ENCODE data around the gene MYOCOS.

- TF ChIP-seq CTCF (IDR thresholded peaks at IDR 0.05) (no peak), POLR2A (IDR thresholded peaks at IDR 0.05) (no peak)
These were observed 26.7 kb upstream of the MYOCOS start for GRCh38 chr1:171595324-171595723.
